ENCODE results near the gene ZNF37A.
"Not testable (repeated sequence)": the region's sequence is repeated elsewhere in the genome, so short reads cannot be mapped to it uniquely, and the experiment has no call there.

Gene ZNF37A

DNA sequence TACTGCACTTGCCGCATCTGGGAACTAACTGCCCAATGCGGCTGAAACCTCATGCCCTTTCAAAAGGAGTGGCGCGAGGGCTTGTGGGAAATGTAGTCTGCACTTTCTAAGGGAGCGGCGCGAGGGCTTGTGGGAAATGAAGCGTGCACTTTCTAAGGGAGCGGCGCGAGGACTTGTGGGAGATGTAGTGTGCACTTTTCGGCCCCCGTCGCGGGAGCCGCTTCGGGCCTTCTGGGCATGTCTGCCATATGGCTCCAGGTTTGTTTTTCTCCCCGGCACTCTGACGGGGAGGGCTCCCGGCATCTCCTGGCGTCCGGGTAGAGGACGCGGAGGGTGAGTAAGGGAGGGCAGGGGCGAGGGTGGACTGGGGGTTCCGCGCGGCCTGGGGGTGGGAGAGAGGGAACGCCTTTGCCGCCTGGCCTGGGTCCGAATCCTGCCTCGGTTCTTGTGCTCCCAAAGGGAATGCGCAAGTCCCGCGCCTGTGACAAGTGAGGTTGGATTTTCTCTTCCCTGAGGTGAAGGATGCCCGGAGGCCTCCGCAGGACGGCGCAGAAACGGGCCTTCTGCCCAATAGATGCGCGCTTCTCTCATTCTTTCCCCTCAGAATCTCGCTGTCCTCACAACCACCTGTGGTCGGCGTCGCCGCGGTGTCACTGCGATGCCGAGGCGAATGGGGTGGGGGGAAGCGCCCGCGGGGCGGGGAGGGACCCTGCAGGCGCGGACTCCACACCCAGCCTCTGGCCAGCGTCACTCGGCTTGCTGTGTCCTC lies at the start of gene ZNF37A:
Gene ZNF37A, plus strand, starts transcription at position 180 of the 769 bp plus-strand sequence. CDS start 2,281 bp downstream, outside the sequence.
- TF ChIP-seq, protein P1, sequence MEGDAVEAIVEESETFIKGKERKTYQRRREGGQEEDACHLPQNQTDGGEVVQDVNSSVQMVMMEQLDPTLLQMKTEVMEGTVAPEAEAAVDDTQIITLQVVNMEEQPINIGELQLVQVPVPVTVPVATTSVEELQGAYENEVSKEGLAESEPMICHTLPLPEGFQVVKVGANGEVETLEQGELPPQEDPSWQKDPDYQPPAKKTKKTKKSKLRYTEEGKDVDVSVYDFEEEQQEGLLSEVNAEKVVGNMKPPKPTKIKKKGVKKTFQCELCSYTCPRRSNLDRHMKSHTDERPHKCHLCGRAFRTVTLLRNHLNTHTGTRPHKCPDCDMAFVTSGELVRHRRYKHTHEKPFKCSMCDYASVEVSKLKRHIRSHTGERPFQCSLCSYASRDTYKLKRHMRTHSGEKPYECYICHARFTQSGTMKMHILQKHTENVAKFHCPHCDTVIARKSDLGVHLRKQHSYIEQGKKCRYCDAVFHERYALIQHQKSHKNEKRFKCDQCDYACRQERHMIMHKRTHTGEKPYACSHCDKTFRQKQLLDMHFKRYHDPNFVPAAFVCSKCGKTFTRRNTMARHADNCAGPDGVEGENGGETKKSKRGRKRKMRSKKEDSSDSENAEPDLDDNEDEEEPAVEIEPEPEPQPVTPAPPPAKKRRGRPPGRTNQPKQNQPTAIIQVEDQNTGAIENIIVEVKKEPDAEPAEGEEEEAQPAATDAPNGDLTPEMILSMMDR (IDR thresholded peaks at IDR 0.05; ENCODE audit: control insufficient read depth, extremely low read depth, insufficient read depth), result peak; percentile 18; the same call in 1 of the 2 replicates
- DNase-seq (ENCODE audit: low read depth), result peak; percentile 93

DNA sequence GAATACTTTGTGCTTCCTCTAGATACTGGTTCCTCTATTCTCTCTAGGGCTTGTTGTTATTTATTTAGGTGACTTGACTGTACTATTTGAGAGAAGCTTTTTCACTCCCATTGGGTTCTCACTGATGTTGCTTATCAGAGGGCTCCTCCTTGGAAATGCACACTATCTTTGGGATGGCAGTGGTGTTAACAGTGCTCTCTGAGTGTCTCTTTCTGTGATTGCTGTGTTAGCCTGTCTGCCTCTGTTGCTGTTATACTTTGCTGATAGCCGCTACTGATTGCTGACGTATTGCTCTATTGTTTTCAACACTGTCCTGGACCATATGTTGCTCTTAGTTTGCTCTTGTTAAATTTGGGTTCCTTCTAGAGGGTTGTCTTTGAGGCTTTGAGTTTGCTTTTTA lies 49.0 kb upstream of the ZNF37A start:
- TF ChIP-seq, protein P1 (IDR thresholded peaks at IDR 0.05; ENCODE audit: control insufficient read depth, extremely low read depth, insufficient read depth), result no peak
- no peak overlapping the region for H3K4me3 ChIP-seq (ENCODE audit: low read depth, low read length)
- DNase-seq (ENCODE audit: low read depth), result no peak

More for the DNA sequence above, at the start of gene ZNF37A:
- H3K4me3 ChIP-seq (ENCODE audit: low read depth, low read length), result peak within 1 kb of the TSS; percentile 73

DNA sequence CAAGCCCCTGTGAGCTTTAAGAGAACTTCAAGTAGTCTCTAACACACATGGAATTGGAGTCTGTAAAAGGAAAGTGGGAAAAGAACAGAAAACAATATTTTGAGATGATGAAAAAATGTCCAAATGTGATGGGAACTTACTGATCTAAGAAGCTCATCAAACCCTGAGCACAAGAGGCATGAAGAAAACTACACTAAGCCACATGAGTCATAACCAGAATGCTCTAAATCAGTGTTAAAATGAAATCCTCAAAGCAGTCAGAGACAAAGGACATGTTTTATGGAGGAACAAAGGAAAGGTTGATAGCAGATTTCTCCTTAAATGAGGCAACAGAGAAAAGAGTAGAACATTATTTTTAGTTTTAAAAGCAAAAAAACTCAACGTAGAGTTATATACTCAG lies 46.5 kb upstream of the ZNF37A start:
- no peak for DNase-seq (ENCODE audit: low read depth)
- TF ChIP-seq, protein P1 (IDR thresholded peaks at IDR 0.05; ENCODE audit: control insufficient read depth, extremely low read depth, insufficient read depth), result no peak
- no peak overlapping the region for H3K4me3 ChIP-seq (ENCODE audit: low read depth, low read length)

DNA sequence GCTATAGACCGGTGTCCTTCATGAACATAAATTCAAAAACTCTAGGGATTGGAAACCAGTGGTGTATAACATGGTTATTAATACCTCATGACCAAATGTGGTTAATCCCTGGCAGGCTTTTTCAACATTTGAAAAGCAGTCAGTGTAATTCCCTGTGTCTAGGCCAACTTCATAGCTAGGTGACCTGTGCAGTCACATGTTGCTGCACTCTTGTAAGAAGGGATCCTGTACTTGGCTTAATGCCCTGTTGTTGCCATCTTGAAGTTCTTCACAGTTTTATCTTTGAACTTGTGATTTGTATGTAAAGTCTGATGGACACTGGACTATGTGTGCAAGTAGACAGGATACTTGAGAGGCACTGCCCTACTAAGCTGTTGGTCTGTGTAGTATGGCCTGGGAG lies 43.9 kb upstream of the ZNF37A start:
- no peak overlapping the region for H3K4me3 ChIP-seq (ENCODE audit: low read depth, low read length)
- TF ChIP-seq, protein P1 (IDR thresholded peaks at IDR 0.05; ENCODE audit: control insufficient read depth, extremely low read depth, insufficient read depth), result no peak
- DNase-seq (ENCODE audit: low read depth), result no peak

DNA sequence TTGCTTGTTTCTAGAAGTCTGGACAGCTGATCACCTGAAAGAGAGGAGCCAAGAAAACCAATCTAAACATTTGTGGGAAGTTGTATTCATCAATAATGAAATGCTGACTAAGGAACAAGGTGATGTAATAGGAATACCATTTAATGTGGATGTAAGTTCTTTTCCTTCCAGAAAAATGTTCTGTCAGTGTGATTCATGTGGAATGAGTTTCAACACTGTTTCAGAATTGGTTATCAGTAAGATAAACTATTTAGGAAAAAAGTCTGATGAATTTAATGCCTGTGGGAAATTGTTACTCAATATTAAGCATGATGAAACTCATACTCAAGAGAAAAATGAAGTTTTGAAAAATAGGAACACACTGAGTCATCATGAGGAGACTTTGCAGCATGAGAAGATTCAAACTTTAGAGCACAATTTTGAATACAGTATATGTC lies 39.8 kb upstream of the ZNF37A start:
- H3K4me3 ChIP-seq (ENCODE audit: low read depth, low read length), result no peak overlapping the region
- DNase-seq (ENCODE audit: low read depth), result no peak
- TF ChIP-seq, protein P1 (IDR thresholded peaks at IDR 0.05; ENCODE audit: control insufficient read depth, extremely low read depth, insufficient read depth), result no peak

DNA sequence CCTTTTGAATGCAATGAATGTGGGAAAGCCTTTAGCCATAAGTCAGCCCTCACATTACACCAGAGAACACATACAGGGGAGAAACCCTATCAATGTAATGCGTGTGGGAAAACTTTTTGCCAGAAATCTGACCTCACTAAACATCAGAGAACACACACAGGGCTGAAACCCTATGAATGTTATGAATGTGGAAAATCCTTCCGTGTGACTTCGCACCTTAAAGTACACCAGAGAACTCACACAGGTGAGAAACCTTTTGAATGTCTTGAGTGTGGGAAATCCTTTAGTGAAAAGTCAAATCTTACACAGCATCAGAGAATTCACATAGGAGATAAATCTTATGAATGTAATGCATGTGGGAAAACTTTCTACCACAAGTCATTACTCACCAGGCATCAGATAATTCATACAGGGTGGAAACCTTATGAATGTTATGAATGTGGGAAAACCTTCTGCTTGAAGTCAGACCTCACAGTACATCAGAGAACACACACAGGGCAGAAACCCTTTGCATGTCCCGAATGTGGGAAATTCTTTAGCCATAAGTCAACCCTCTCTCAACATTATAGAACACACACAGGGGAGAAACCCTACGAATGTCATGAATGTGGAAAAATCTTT lies 38.8 kb upstream of the ZNF37A start:
- not testable (repeated sequence) for H3K4me3 ChIP-seq (ENCODE audit: low read depth, low read length); DNase-seq (ENCODE audit: low read depth)

DNA sequence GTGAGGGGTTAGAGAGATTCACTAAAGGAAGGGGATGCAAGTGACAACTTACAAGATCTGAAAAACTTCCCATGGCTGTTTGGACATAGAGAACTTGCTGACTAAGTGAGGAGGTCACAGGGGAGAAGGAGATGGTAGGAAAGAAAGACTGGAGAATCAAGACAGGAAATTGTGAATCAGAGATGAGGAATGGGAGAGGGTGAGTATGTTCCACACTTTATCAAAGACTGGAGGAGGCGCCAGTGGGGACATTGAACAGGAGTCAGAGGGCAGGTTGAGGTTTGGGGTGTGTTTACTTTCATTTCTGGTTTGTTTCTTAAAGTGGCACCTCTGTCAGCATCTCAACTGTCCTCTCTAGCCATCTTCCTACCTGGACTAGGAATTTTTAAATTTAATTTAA lies 24.5 kb upstream of the ZNF37A start:
- H3K4me3 ChIP-seq (ENCODE audit: low read depth, low read length); DNase-seq (ENCODE audit: low read depth): not testable (repeated sequence)

DNA sequence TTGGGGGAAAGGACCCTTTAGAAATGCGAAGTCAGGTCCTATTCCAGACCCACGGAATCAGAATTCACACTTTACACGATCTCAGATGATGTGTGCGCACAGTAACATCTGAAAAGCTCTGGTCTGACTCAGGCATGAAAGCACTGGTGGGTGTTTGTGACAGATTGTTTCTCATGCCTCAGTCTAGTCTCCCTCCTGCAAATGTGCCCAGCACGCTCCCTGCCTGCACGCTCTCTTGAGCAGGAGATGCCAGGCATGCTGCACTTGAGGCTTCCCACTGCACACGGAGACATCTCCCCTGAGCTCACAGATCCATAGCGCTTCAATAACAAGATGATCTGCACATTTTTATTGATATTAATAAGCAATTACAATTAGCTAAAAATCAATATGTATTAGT lies 23.6 kb upstream of the ZNF37A start:
- no peak for DNase-seq (ENCODE audit: low read depth)

More for the DNA sequence above, 23.6 kb upstream of the ZNF37A start:
- TF ChIP-seq, protein P1 (IDR thresholded peaks at IDR 0.05; ENCODE audit: control insufficient read depth, extremely low read depth, insufficient read depth), result no peak
- H3K4me3 ChIP-seq (ENCODE audit: low read depth, low read length), result no peak overlapping the region

Measured in LNCaP clone FGC (cell line).